Stimulated activated CD8-positive, alpha-beta memory T cell treated with anti-CD3 and anti-CD28 coated beads, Interleukin-12 subunit alpha, Interleukin-12 subunit beta, amount 100 ng/mL, for 1 hour (primary cell): ENCODE data around the gene OR2F2.

Source experiments
- DNase-seq: peaks from one replicate; pipeline ENCODE4 v3.0.0-alpha.2; 2020; ENCODE audit warnings: low read depth

OR2F2 gene

DNA sequence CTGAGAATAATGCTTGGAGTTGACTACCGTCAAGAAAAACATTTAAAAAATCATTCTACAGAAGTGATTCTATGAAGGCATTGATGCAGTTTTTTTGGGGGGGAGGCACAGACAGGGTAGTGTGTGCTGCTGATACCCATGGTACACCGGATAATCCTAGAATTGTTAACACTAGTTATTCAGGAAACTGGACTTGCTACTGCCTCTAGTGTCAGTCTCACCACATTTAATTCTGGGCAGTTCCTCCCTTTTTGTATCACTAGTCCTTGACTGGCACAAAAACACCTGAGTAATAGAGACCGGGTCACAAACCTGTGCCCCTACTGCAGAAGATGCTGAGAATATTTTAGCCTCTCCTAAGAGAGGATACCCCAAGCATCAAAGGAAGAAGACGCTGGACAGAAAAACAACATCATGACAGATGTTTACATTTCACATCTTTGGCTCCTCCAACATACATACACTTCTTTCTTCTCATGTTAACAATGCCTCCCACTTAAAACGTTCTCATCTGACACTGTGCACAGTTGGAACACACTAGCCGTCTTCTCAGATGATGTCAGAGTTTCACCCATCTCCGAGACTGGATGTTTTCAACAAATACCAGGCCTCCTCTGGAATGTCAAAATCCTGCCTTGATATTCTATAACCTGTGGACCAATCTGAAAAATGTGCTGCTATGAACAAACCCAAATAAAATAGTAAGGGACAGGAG, 19.9 kb upstream of the OR2F2 start:
- DNase-seq: no peak

DNA sequence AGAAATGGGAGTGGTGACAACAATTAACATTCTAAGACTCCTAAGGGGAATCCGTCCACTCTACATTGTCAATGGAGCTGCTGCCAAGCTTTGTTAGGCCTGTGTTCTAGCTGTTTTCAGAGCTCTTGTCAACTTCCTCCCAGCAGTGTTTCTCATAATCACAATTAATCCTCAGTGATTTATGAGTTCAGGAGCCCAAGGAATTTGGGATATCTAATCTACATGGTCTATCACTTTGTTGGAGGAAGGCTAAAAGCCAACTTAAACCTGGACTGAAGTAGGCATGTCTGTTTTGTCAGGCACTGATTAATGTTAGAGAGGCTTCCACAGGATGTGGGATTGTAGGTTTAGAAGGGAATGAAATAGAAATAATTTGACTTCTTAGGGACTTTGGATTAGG, 10.2 kb upstream of the OR2F2 start:
- no peak for DNase-seq

DNA sequence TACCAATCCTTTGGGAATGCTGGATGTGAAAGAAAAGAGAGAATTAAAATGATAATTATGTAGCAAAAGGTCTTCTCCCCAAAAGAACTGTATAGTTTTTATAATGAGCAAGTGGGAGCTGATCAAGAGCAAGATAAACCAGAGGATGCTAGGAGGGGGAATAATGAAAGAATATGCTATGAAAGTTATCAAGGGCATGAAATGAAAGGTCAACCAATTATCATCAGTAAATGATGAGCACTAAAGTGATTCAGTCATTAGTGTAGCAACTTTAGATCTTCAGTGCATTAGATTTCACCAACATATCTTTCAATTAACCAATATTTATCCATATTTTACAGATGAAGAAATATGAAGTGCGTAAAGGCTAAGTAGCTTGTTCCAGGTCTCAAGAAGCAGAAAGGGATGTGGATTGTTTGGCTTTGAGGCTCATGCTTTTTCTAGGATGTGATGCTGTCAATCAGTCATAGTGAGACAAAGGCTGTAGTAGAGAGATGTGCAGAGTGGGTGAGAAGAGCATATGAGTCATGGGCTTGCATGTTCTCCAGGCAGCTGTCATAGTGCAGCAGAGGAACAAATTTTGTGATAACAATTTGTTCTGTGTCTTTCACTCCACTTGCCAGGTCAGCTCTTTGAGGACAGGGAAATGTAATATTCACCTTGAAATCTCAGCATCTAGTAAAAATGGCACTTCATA, 5.7 kb upstream of the OR2F2 start:
- DNase-seq: no peak

- DNase-seq: no peak
Observed at GRCh38 chr7:143931739-143932138, 3.3 kb upstream of the OR2F2 start.

GRCh38 chr7:143936087-143937009, 1.3 kb downstream of the OR2F2 start:
- DNase-seq: no peak

DNA sequence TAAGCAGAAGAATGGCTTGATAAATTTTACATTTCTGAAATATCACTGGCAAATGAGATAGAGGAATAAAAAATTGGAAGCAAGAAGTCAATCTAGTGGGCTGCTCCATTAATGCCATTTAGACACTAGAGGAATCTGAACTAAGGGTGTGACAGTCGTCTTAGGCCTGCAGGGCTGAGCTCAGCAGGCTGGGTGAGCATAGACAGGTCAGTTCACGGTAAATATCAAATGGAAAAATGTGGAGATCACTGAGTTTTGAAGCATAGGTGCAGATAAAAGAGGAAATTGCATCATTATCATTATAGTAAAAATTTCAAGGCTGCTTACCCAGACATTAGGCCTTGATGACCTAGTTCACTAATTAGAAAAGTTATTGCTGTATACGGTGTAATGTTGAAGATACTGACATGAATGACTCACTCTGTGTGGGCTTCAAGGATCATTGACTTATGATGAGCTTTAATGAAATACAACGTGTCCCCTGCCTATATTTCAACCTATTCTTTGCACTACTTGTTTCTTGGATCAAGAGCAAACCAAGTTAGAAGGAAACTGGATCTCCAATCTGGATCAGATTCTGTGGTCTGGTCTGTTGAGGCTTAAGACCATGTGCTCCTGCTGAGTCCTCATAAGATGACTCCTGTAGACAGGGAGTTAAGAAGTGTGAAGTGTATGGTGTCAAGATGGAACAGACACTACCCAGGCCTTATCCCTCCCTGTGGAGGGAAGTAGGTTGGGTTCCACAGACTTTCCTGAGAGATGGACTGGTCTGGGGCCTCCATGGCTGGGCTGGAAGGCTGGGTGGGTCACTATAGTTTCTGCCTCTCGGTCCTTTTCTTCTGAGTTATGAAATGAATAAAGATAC, 3.6 kb downstream of the OR2F2 start:
- no peak for DNase-seq

DNA sequence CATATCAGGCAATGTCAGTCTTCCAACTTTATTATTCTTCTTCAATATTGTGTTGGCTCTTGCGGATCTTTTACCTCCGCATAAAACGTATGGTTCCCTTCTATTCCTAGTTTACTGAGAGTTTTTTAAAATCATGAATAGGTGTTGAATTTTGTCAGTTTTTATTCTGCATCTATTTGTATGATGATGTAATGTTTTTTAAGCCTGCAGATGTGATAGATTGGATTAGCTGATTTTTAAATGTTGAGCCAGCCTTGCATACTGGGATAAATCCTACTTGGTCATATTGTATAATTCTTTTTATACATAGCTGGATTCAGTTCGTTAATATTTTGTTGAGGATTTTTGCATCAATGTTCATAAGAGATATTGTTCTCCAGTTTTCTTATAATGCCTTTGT, 10.4 kb downstream of the OR2F2 start:
- DNase-seq: no peak

GRCh38 chr7:143947111-143947510, 12.1 kb downstream of the OR2F2 start:
- no peak for DNase-seq

- DNase-seq: no peak
Observed at GRCh38 chr7:143948733-143949132, 13.7 kb downstream of the OR2F2 start.

- DNase-seq: no peak
Observed at GRCh38 chr7:143953421-143953820, 18.4 kb downstream of the OR2F2 start.

DNA sequence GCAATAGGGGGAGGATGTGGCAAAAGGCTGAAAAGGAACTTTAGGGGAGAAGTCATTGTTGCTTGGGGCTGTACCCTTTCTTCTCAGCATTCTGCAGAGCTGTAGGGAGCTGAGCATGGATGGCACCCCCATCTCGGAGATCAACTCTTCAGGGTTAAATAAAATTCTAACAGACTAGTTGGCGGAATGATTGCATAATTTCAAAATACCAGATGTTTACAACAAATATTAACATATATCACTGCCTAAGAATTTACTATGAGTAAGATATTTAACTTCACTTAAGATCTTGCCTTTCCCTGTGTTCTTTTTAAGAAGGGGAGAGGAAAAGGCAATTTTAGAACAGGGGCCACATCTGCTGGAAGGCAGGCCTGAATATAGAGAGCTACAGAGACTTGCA, 19.1 kb downstream of the OR2F2 start:
- no peak for DNase-seq

DNA sequence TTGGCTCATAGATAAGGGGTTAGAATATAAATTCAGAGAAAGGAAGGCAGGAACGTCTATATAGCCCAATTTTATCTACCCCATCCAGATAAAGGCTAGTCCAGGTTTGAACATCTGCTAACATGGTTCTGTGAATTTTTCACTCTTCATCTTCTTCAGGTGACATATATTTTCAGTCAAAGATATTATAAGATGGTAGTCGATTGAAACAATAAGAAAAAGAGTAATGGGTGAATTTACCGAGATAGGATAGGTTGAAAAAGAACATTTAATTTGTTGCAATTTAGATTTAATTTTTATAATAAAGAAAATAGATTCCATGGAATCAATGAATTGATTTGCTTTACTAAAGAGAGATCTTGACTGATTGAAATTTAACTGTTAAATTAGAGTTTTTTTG, 19.5 kb downstream of the OR2F2 start, which contains the start of gene OR2F1:
OR2F1 (plus strand) TSS at position 301 of the 400 bp plus-strand sequence. CDS start 5,127 bp downstream, outside the sequence.
- DNase-seq: no peak

DNA sequence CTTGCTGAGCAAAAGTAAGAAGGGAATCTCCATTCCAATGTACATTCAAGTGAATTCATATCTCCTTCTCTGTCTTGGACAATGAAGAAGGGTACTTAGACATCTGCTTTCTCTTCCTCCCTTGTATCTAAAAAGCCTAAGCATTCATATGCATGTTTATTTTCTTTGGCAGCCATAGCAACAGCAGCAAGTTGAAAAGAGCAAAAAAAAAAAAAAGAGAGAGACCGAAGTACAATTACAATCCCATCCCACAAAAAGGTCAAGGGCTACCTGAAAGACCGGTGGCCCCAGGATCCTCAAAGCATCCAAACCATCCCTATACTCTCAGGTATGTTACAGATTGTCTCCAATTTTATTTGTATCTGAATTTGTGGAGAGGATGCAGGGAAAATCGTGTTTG, 23.7 kb downstream of the OR2F2 start:
- no peak for DNase-seq

GRCh38 chr7:143960813-143961610, 26.0 kb downstream of the OR2F2 start:
- DNase-seq: no peak

- no peak for DNase-seq
Observed at GRCh38 chr7:143965280-143965679, 30.2 kb downstream of the OR2F2 start.

DNA sequence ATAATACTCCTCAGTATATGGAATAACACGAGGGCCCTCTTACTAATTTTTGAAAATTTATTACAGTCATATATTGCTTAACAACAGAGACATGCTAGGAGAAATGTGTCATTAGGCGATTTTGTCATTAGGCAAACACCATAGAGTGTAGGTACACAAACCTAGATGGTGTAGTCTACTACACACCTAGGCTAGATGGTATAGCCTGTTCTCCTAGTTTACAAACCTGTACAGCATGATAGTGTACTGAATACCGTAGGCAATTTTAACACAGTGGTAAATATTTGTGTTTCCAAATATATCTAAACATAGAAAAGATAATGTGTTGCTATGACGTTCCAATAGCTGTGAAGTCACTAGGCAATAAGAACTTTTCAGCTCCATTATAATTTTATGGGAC, 32.4 kb downstream of the OR2F2 start:
- DNase-seq: no peak

GRCh38 chr7:143973870-143974416, 38.9 kb downstream of the OR2F2 start:
- DNase-seq: no peak

DNA sequence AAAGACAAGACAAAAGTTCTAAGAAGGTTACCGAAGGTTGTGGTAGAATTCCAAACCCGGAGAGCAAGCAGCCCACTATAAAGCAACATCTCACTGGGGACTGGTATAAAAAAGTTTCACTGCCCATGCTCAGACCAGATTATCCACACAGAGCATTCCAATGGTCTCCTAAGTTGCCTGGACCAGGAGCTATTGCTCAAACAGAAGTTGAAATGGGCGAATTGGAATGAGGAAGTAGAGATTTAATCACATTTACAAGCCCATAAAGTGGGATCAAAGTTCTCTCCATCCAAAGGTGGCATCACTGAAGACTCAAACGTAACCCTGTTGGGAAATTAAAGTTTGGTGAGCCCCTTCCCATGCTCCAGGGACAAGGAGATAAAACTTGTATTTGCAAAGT, 39.4 kb downstream of the OR2F2 start:
- DNase-seq: no peak

DNA sequence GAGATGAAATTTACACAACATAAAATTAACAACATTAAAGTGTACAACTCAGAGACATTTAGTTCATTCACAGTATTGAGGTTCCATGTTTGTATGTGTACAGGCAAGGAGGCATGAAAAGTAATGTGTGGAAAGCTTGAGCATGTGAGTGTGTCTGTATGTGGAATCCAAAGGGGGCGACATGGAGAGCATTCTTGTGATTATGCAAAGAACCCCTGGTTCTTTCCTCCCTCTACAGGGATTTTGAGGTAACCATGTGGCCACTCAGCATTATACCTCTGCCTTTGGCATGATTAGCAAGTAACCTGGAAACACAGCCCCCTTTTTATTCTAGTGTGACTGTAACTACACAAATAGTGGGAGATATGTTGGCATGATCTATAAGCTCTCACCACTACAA, 40.6 kb downstream of the OR2F2 start:
- DNase-seq: no peak

DNA sequence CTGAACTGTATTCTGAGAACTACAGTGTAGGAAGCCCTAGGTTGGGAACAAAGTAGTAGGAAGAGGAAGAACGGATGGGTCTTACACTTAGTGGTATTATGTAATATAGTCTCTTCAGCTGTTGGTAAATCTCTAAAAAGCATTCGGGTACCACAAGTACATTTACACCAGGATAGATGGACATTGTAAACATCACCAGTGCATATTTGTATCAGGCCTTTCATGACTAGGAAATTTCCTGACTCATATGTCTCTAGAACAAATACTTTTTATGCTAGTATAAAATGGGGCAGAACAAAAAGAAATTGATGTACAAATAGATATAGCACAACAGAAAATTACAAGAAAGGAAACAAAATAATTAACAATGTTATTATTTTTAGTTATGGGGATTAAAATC, 43.6 kb downstream of the OR2F2 start:
- DNase-seq: no peak

DNA sequence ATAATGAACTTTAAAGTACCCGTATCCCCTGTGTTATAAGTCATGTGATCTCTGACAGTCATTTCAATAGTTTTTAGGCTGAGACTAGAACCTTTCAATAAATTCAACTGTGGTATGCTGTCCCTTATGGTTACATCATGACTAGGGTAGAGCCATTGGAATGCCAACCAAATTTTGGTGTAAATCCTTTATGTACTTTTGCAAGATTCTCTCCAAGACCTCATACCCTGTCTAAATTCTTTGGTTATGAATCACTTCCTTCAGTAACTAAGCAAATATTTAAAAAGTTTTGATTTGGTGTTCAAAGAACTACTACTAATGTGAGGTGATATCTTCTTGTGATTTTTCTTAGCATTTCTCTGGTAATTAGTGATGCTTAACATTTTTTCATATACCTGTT, 44.3 kb downstream of the OR2F2 start:
- no peak for DNase-seq
